H1 (cell line): Measurements from ENCODE around the gene IGFBP6.

Source experiments
- CTCF ChIP-seq, 3 experiments: IDR thresholded peaks; 1 replicate in 2 of 3; 2 replicates in 1 of 3; pipeline versions ENCODE4 v1.5.1 to v1.6.1; 2011; ENCODE audit warnings: low read length in 3 of 3, mild to moderate bottlenecking in 3 of 3, inconsistent platforms in 2 of 3, low read depth in 1 of 3, moderate library complexity in 1 of 3; ENCODE audit not compliant: insufficient read depth in 1 of 3; ENCODE audit errors: control extremely low read depth in 1 of 3
- EP300 ChIP-seq, 2 experiments: IDR thresholded peaks; 1 replicate in 1 of 2; 2 replicates in 1 of 2; pipeline ENCODE4 v1.6.1; 2011 to 2012; ENCODE audit warnings: low read depth in 2 of 2, low read length in 2 of 2, mild to moderate bottlenecking in 2 of 2, borderline replicate concordance in 1 of 2, inconsistent platforms in 1 of 2, moderate library complexity in 1 of 2

- no peak for TF ChIP-seq EP300 (IDR thresholded peaks at IDR 0.05; ENCODE audit: borderline replicate concordance in 1 of 2, low read depth in 2 of 2, low read length in 2 of 2)
- TF ChIP-seq CTCF (IDR thresholded peaks at IDR 0.05; ENCODE audit: control extremely low read depth in 1 of 3, insufficient read depth in 1 of 3, low read depth in 1 of 3, low read length in 3 of 3) = no peak
Measured at GRCh38 chr12:53151039-53151438, 53.6 kb downstream of the IGFBP6 start.
